Breast epithelium (tissue), 3 donors: Measurements from ENCODE around the gene TOLLIP.

Experiments used
- POLR2A ChIP-seq: fragments of 450-650 bp; IDR thresholded peaks from one replicate; pipeline ENCODE4 v1.6.1; 2016; ENCODE audit warnings: antibody characterized with exemption, mild to moderate bottlenecking, moderate library complexity
- TF ChIP-seq, protein P1 (sequence below), 3 donors: fragments of 450-650 bp; IDR thresholded peaks; one replicate each; pipeline ENCODE4 v1.5.1; 2016 to 2017; ENCODE audit warnings: antibody characterized with exemption in 3 of 3, mild to moderate bottlenecking in 3 of 3, moderate library complexity in 3 of 3

DNA sequence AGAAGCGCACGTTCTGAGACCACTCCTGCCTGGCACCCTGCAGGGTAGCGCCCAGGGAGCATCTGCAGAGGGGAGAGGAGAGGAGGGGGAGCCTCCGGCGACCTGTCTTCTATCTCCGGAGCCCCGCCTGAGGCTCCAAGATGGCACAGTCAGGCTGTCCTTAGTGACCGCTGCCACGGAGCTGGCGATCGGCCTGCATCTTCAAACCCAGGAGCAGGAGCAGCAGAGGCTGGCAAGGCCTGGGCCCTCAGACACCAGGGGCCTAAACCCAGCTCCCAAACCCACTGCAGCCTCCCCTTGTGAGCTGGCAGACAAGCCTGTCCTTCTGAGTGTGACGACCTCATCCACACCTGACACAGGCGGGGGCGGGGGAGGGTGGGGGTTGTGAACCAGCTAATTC lies 34.9 kb downstream of the TOLLIP start:
- TF ChIP-seq, protein P1, sequence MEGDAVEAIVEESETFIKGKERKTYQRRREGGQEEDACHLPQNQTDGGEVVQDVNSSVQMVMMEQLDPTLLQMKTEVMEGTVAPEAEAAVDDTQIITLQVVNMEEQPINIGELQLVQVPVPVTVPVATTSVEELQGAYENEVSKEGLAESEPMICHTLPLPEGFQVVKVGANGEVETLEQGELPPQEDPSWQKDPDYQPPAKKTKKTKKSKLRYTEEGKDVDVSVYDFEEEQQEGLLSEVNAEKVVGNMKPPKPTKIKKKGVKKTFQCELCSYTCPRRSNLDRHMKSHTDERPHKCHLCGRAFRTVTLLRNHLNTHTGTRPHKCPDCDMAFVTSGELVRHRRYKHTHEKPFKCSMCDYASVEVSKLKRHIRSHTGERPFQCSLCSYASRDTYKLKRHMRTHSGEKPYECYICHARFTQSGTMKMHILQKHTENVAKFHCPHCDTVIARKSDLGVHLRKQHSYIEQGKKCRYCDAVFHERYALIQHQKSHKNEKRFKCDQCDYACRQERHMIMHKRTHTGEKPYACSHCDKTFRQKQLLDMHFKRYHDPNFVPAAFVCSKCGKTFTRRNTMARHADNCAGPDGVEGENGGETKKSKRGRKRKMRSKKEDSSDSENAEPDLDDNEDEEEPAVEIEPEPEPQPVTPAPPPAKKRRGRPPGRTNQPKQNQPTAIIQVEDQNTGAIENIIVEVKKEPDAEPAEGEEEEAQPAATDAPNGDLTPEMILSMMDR (IDR thresholded peaks at IDR 0.05), result no peak
- no peak for TF ChIP-seq POLR2A
